ENCODE results near the gene TESK2.
"Not testable (repeated sequence)": the region's sequence is repeated elsewhere in the genome, so short reads cannot be mapped to it uniquely, and the experiment has no call there.

Gene TESK2

DNA sequence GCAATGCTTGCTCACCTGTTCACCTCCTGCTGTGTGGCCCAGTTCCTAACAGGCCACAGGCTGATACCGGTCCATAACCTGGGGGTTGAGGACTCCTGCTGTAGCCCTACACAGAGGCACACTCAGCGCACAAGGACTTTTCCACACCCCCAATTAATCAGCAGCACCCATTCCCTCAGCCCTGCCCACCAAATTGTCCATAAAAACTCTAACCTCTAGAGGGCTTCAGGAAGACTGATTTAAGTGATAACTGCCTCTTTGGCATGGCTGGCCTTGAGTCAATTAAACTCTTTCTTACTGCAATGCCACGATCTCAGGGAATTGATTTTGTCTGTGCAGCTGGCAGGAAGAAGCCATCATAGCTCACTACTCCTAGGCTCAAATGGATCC, 79.5 kb downstream of the TESK2 start:
- DNase-seq (ENCODE audit: low read depth): no peak

DNA sequence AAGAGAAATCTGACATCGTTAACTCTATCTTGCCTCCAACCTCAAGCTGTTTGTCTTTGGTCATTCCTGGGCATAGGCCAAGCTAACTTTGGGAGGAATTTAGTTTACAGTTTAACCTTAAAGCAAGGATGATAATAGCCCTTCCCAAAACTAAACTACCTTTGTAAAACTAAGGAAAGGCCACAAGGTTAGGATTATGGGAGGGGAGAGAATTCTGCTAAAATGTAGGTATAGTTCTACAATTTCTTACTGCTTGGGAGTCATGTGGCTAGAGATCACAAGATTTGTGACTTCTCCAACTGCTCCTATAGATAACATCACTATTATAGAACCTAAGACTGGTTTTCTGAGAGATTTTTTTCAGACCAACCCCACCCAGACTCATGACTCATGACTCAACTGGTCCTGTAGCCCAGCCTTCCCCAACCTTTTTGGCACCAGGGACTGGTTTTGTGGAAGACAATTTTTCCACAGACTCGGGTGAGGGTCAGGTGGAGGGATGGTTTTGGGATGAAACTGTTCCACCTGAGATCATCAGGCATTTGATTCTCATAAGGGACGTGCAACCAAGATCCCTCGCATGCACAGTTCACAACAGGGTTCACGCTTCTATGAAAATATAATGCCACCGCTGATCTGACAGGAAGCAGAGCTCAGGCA, 80.0 kb downstream of the TESK2 start:
- DNase-seq (ENCODE audit: low read depth): no peak

DNA sequence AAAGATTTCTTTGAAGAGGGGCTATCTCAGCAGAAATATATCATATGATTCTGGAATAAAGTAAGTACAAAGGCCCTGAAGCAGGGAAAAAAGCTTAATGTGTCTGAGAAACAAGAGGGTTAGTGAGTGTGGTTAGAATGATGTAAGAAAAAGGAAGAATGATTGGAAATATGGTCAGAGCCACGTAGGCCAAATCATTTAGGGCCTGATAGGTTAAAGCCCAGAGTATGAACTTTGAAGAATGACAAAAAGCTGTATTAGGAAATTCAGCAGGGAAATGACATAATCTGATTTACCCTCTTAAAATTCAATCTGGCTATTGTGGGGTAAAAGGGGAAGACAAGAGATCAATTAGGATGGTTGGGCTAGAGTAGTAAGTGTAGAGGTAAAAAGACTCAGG, 81.7 kb downstream of the TESK2 start:
- no peak for DNase-seq (ENCODE audit: low read depth)

- no peak for DNase-seq (ENCODE audit: low read depth)
Measured at GRCh38 chr1:45407629-45408287, 83.2 kb downstream of the TESK2 start.

DNA sequence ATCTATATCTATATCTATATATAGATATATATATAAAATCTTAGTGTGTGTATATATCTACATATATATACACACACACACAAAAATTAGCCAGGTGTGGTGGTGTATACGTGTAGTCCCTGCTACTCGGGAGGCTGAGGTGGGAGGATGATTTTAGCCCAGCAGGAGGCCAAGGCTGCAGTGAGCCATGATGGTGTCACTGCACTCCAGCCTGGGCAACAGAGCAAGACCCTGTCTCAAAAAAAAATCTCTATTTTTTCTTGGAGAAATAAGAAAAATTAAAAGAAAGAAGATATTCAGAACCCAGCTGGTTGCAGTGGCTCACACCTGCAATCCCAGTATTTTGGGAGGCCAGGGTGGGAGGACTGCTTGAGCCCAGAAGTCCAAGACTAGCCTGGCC, 85.3 kb downstream of the TESK2 start:
- no peak for DNase-seq (ENCODE audit: low read depth)

GRCh38 chr1:45403718-45404117, 87.2 kb downstream of the TESK2 start:
- DNase-seq (ENCODE audit: low read depth): no peak

DNA sequence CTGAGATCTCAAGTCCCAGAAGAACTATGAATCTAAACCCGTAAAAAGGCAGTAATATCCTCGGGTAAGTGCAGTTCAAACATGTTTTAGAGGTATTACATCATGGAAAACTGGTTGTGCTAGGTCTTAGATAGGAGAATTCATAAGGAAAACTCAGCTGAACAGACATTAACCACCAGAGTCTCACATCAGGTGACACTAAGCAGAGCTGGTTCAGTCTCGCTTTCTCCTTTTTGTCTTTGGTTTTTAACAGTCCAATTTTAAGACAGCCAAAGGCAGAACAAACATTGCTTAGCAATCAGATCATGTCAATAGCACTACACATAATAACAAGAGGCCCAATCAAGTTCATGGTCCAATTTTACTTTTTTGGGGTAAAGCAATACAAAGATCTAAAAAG, 87.7 kb downstream of the TESK2 start:
- no peak for DNase-seq (ENCODE audit: low read depth)

GRCh38 chr1:45401524-45401923, 89.4 kb downstream of the TESK2 start:
- DNase-seq (ENCODE audit: low read depth): no peak

DNA sequence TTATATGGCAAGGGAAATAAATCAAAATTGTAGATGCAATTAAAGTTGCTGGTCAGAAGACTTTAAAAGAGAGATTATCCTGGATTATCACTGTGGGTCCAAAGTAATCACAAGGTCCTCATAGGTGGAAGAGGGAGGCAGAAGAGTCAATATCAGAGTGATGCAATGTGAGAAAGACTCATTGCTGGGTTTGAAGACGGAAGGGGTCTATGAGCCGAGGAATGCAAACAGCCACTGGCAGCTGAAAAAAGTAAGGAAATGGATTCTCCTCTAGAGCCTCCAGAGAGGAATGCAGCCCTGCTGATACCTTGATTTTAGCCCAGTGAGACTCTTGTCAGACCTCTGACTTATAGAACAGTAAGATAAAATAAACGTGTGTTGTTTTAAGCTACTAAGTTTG, 90.9 kb downstream of the TESK2 start:
- no peak for DNase-seq (ENCODE audit: low read depth)

GRCh38 chr1:45397285-45397684, 93.7 kb downstream of the TESK2 start:
- DNase-seq (ENCODE audit: low read depth): no peak

DNA sequence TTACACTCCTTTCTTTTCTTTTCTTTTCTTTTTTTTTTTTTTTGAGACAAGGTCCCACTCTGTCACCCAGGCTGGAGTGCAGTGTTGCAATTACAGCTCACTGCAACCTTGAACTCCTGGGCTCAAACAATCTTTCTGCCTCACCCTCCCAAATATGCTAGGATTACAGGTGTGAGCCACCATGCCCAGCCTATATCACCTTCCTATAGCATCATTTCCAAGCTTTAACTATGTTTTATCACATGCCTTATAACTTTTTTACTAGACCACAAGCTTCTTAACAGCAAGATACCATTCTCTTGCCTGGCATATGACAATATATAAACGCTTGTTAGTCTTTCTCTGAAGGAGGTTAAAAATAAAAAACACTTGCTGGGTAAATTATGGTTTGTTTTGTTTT, 95.4 kb downstream of the TESK2 start:
- DNase-seq (ENCODE audit: low read depth): no peak

DNA sequence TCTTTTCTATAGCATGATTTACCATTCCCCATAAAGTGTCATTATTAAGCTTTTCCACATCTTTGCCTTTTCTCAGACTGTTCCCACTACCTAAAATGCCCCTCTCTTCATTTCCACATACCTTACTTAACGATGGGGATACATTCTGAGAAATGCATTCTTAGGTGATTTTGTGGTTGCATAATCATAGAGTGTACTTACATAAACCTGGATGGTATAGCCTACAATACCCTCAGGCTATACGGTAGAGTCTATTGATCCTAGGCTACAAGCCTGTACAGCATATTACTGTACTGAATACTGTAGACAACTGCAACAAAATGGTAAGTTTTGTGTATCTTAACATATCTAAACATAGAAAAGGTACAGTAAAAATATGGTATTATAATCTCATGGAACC, 95.9 kb downstream of the TESK2 start:
- DNase-seq (ENCODE audit: low read depth): no peak

DNA sequence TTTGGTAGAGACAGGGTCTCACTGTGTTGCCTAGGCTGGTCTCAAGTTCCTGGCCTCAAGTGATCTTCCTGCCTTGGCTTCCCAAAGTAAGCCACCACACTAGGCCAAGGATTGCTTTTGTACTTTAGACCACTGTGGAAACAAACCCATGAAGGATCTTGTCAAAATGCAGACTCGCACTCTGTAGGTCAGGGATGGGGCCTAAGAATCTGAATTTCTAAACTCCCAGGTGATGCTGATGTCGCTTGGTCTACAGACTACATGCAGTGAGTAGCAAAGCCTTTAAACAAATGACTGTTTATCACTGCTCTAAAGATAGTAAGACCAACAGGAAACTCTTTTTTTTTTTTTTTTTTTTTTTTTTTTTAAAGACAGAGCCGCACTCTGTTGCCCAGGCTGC, 96.6 kb downstream of the TESK2 start:
- no peak for DNase-seq (ENCODE audit: low read depth)

DNA sequence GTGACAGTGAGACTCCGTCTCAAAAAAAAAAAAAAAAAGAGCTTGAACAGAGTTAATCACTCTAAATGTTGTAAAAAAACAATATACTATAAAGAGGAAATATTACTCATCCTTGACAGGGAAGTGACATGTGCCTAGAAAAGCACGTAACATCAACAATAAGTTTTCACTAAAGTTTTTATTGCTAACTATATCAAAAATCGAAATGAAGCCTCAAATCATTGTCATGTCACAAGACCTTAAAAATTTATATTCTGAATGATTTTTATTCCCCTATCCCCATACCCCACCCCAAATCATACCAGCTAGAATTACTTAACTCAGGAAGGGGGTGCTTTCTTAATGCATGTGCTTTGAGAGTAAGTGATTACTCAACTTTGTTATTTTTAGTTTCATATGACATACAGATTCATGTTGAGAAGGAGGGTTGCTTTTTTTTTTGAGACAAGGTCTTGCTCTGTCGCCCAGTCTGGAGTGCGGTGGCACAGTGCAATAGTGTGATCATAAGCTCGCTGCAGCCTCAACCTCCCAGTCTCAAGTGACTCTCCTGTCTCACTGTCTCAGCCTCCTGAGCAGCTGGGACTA, 97.2 kb downstream of the TESK2 start:
- no peak for DNase-seq (ENCODE audit: low read depth)

DNA sequence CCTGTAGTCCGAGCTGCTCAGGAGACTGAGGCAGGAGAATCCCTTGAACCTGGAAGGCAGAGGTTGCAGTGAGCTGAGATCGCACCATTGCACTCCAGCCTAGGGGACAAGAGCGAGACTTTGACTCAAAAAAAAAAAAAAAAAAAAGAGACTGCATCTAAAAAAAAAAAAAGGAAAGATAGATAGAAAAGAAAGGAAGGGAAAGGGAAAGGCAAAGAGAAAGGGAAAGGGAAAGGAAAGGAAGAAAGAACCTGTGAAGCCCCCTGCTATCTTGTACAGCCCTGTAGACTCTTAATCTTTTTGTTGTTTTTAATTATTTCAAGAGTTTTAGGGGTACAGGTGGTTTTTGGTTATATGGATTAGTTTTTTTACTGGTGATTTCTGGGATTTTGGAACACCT, 104.7 kb downstream of the TESK2 start:
- DNase-seq (ENCODE audit: low read depth): no peak

DNA sequence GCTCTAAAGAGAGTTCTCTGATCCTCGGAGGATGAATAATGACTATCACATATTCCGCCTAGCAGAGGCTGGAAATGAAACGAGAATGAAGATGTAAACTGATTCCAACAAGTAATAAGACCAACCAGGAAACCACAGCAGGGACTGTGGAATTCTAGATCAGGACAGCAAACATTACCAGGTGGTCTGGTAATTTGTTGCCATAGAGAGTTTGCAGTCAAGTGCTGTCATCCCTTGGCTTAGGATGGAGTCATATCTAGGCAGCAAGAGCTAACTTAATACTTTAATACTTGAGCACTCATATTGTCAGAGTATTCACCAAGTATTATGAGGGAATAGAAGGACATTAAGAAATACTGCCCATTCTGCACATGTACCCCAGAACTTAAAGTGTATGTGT, 105.7 kb downstream of the TESK2 start:
- DNase-seq (ENCODE audit: low read depth): no peak

- DNase-seq (ENCODE audit: low read depth): not testable (repeated sequence)
Measured at GRCh38 chr1:45384213-45384612, 106.8 kb downstream of the TESK2 start.

DNA sequence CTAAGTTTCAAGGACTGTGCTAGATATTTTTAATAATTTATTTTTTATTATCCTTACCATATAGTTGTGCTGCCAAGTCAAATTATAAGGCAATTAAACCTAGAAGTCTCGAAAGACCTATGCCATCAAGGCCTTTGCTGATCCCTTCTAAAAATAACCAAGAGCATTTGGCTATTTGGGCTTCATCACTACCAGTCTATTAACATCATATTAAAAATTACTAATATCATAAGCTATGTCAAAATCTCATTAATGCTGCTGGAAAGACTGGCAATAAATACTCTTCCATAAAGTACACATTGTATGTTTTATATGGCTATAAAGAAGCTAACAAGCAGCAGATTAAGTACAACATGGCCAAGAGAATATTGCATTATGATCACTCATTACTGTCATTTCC, 107.8 kb downstream of the TESK2 start:
- DNase-seq (ENCODE audit: low read depth): no peak

DNA sequence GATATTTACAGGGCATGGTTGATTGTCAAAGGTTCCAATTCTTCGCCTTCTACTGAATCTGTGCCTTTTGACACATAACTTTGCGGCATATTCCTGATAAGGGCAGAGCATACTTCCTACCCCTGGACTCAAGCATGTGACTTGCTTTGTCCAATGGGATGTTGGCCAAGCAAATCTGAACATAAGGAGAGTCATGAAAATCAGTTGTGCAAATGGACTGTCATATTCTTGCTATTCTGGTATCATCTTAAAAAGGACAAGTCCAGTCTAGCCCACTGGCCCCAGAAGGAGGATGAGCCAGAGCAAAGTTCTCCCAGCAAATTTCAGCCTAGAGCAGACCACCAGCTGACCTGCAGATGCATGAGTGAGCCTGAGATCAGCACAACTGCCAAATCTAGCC, 109.7 kb downstream of the TESK2 start:
- DNase-seq (ENCODE audit: low read depth): no peak

DNA sequence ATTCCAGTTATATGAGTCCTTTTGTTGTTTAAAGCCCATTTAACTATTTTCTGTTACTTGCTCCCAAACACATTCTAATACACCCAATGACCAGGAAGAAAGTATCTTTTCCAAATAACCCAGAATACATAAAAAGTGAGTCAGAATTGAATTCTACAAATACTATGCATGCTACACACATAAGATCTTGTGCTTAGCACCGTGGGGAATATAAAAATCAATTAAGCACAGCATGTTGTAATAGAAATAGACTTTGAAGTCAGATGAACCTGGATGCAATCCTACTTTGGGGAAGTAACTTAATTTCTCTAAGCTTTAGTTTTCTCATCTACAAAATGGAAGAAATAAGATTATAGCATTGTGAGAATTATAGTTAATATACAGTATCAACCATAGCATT, 110.2 kb downstream of the TESK2 start:
- DNase-seq (ENCODE audit: low read depth): no peak

GRCh38 chr1:45380125-45380524, 110.8 kb downstream of the TESK2 start:
- no peak for DNase-seq (ENCODE audit: low read depth)

GRCh38 chr1:45379524-45379923, 111.4 kb downstream of the TESK2 start:
- no peak for DNase-seq (ENCODE audit: low read depth)

- DNase-seq (ENCODE audit: low read depth): no peak
Measured at GRCh38 chr1:45378184-45378583, 112.8 kb downstream of the TESK2 start.
